MG63 (cell line): Measurements from ENCODE around the gene ARHGEF17. TPM values are rescaled to one million over a fixed set of nuclear protein-coding genes. Genes with fewer than 3 reads are reported as not detected.
"Not testable (repeated sequence)": the region's sequence is repeated elsewhere in the genome, so short reads cannot be mapped to it uniquely, and the experiment has no call there.

Experiments used
- DNase-seq: peaks from one replicate; pipeline ENCODE4 v3.0.0-alpha.2; 2020
- H3K27me3 ChIP-seq: fragments of 250-450 bp; sonication (Bioruptor Pico); 2 replicates; pipeline ENCODE4 v1.5.1; 2020; ENCODE audit warnings: mild to moderate bottlenecking, moderate library complexity
- H3K36me3 ChIP-seq: fragments of 250-450 bp; sonication (Bioruptor Pico); 2 replicates; pipeline ENCODE4 v1.5.1; 2020; ENCODE audit warnings: mild to moderate bottlenecking, moderate library complexity
- H3K4me3 ChIP-seq: fragments of 250-450 bp; sonication (Bioruptor Pico); 2 replicates; pipeline ENCODE4 v1.5.1; 2020; ENCODE audit warnings: mild to moderate bottlenecking, moderate library complexity
- H3K9me3 ChIP-seq: fragments of 250-450 bp; sonication (Bioruptor Pico); 2 replicates; pipeline ENCODE4 v1.5.1; 2020; ENCODE audit warnings: mild to moderate bottlenecking, moderate library complexity
- total RNA-seq: library from RNA; depleted of rRNA; stranded (reverse); fragments of >200 nt; shearing (Covaris generic); gene quantifications from 2 replicates; pipeline ENCODE4 v1.2.3, GENCODE V29; 2014; ENCODE audit warnings: low replicate concordance

ARHGEF17 gene
- total RNA-seq, 1 experiment from 2014 or later = 10.9 TPM

DNA sequence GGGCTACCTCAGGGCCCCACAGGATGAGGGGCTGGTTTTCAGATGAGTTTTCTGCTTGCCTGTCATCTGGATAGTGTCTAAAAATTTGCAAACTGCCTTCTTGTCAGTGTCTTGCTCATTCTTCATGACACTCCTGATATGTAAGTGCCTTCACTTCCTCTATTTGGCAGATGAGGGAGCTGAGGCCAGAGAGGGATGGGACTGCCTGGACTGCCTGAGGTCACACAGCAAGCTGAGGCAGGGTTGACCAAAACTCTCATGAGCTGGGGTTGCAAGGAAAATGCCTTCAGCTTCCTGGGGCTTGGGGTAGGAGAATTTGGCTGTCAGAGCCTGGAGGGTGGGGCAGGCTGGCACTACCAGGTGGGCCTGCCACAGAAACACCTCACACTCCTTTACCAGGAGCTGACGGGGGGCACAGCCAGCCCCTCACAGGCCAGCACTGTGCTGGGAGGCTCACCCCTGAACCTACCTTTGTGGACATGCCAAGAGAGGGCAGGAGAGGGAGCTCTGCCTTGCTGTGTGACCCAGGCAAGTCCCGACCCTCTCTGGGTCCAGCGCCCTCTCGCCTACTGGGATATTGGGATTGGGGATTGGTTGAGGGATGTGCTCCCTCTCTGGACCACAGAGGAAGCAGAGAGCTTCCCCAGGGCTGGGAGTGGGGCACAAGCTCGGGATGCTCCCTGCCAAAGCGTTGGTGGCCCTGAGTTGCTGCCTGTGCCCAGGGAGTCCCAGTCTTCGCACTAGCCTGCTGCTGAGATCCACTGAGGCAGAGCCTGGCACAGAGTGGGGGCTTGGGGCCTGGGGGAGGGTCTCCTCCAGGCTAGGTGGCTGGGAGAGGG is 37.8 kb upstream of the ARHGEF17 start:
- H3K36me3 ChIP-seq = no peaks in the 10 kb centered on the region
- no peak for DNase-seq
- no peaks in the 10 kb centered on the region for H3K27me3 ChIP-seq
- H3K4me3 ChIP-seq = no peak overlapping the region
- no peaks in the 10 kb centered on the region for H3K9me3 ChIP-seq

DNA sequence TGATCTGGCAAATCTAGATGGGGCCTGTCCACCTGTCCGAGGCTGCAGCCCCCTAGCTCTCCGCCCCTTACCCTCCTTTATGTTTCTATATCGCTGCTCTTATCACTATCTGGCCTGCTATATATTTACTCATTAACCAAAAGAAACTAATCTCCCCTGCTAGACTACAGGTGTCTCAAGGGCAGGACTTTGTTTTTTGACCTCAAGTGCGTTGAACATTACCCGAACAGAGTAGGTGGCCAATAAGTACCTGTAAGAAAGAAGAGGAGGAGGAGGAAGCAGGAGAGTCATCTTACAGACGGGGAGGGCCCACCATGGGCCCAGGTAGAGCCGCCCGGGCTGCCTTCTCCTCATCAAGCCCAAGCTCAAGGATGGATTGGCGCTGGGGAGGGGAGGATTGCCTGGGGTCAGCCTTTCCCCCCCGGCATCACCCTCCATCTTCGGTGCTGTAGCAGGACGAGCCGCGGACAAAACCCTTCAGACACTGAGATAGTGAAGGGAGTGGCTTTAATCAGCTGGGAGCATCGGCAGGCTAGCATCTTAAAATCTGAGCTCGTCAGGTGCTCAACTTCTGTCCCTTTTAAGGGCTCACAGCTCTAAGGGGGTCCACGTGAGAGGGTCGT is 37.1 kb upstream of the ARHGEF17 start:
- Histone ChIP-seq H3K4me3 (no peak overlapping the region), H3K27me3 (no peaks in the 10 kb centered on the region), H3K9me3 (no peaks in the 10 kb centered on the region), H3K36me3 (no peaks in the 10 kb centered on the region)
- no peak for DNase-seq

DNA sequence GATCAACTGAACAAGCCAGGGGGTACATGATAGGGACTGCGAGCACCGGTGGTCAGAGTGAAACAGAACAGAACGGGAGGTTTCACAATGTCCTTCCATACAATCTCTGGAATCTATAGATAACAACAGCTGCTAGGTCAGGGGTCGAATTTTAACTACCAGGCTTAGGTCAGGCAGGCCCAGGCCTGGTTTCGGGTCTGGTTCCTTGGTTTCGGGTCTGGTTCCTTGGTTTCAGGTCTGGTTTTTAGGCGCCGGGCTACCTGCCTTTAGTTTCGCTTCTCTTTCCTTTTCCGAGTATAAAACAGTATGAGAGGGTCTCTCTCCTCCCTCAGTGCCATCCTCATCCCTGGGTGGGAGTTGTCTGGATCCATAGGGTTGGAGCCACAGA is 36.6 kb upstream of the ARHGEF17 start:
- not testable (repeated sequence) for H3K9me3 ChIP-seq, H3K4me3 ChIP-seq, H3K27me3 ChIP-seq, H3K36me3 ChIP-seq, DNase-seq

DNA sequence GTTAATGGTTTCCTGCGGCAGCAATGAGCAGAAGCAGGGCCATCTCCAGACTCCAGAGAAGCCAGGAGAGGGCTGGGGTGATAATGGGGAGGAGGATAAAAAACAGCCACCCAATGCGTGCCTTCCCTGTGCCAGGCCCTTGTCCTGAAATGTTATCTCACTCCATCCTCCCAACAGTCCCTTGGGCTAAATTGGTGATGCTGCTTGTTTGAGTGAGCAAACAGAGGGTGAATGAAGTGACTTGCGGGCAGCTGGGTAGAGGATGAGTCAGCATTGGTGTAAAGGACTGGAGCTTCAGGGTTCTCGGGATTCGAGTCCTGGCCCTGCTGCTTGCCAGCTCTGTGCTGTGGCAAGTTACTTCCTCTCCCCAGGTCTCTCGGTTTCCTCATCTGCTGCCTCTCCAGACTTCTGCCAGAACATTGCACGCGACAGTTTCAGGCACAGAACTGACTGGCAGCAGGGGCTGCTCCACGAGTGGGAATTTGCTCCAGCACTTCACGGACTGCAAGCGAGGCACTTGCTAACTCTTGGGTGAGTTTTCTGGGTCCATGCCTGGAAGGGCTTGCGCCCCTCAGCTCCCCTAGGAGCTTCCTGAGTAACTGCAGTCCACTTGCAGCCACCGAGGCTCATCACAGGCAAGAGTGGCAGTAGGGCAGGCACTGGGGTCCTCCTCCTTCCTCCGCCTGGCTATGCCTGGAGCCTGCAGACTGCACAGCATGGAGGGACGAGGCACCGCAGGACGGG is 36.0 kb upstream of the ARHGEF17 start, which contains the start of gene P2RY6:
P2RY6 (plus strand) TSS at position 403 of the 744 bp plus-strand sequence. CDS start 24,181 bp downstream, outside the sequence.
- no peak within 1 kb of the TSS for H3K4me3 ChIP-seq

DNA sequence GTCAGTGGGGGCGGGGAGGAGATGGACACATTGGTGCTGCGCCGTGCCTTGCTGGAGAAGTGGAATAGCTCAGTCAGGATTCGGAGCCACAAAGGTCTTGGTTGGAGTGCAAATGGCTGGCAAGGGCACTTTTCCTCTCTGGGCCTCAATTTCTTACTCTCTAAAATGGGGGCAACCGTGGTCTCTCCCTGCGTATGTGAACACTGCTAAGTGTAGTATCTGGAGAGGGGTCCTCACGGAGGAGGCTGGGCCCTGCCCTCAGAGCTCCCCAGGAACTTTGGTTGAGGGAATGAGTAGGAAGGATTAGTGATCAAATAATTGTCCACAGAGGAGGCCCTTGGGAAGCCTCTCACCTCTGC is 35.4 kb upstream of the ARHGEF17 start:
- Histone ChIP-seq H3K4me3 (no peak overlapping the region), H3K36me3 (no peaks in the 10 kb centered on the region), H3K27me3 (no peaks in the 10 kb centered on the region), H3K9me3 (no peaks in the 10 kb centered on the region)
- DNase-seq = no peak

More for the DNA sequence above, 36.0 kb upstream of the ARHGEF17 start, which contains the start of gene P2RY6:
- peak; percentile 62 for DNase-seq
- no peaks in the 10 kb centered on the region for H3K27me3 ChIP-seq
- H3K36me3 ChIP-seq = no peaks in the 10 kb centered on the region
- H3K9me3 ChIP-seq = no peaks in the 10 kb centered on the region

DNA sequence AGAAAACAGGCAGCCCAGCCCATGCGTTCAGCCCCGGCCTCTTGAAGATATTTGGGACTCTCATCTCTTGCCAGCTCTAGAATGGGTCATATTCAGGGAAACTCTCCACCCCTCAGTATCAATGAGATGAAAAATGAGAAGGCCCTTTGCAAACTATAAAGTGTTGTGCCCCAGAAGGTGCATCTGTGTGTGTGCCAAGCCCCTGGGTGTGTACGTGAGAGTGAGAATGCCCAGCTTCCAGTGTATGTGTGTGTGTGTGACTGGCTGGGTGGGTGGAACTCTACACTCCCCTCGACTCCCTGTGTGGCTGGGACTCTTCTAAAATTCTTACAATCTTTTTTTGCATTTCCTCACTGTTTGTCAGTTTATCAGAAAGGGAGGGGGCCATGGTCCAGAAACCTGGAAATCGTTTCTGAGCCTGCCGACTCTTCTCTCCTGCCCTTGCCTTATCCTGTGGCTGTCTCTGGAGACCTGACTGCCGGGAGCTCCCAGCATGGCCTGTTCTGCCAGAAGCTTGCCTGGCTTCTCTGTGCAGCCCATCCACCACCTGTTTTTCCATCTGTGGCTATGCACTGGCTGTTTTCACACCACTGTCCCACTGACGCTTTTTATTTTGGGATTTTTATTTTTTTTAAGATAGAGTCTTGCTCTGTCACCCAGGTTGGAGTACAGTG is 34.7 kb upstream of the ARHGEF17 start:
- Histone ChIP-seq H3K36me3 (no peaks in the 10 kb centered on the region), H3K9me3 (no peaks in the 10 kb centered on the region), H3K4me3 (no peak overlapping the region), H3K27me3 (no peaks in the 10 kb centered on the region)
- no peak for DNase-seq

DNA sequence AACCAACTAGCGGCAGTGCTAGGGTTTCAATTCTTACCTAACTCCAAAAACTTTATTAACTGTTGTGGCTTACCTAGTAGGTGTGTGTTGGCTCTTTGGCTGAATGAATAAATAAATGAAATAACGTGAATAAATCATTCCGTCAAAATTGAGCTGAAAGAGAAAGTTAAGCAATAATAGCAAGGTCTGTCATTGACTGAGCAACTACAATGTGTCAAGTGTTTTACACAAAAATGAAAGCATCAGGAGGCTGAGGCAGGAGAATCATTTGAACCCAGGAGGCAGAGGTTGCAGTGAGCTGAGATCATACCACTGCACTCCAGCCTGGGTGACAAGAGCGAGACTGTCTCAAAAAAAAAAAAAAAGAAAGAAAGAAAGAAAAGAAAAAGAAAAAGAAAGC is 33.9 kb upstream of the ARHGEF17 start:
- H3K9me3 ChIP-seq, H3K36me3 ChIP-seq, DNase-seq, H3K27me3 ChIP-seq, H3K4me3 ChIP-seq: not testable (repeated sequence)

DNA sequence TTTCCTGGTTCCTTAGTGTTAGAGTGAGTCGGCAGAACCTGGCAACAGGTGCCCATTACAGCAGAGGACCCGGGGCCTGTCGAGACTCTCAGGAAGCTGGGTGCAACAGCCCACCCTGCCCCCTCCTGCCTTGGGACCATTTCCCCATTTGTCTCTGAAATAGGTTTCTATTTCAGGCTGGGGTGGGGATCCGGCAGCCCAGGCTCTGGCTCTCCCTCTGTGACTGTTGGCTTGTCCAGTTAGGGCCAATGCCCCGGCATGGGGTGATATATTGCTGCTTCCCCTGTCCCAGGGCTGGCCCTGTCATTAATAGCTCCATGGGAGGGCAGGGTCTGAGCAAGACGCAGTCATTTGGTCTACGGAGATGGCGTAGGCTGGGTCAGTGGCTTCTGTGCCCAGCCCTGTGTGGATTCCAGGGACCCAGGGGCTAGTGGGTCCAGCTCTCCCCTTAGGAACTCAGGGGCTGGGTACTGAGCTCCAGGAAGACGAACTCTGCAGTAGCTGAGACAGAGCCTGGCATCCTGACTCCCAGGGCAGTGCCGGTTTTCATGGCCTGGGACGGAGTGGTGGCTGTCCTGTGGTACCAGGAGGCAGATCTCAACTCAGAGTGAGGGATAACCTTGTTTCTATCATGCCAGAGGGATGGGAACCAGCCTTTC is 33.2 kb upstream of the ARHGEF17 start:
- H3K36me3 ChIP-seq = no peaks in the 10 kb centered on the region

DNA sequence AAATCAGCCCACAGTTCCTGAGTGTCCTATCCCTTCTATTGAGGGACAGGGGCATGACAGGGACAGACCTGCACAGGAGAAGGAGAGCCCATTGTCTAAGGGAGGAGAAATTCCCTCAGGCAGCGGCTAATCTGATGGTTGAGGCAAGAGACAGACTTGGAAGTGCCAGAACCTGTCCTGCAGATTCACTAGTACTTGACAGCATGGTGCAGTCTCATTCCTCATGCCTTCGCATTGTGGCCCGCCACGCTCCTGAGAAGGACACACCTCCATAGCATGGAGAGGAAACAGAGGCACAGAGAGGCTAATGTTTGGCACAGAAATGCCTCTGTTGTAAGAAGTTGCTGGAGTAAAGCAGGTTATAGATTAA is 32.7 kb upstream of the ARHGEF17 start:
- H3K9me3 ChIP-seq = no peaks in the 10 kb centered on the region
- H3K4me3 ChIP-seq = no peak overlapping the region
- H3K36me3 ChIP-seq = no peaks in the 10 kb centered on the region
- no peaks in the 10 kb centered on the region for H3K27me3 ChIP-seq
- no peak for DNase-seq

More for the DNA sequence above, 33.2 kb upstream of the ARHGEF17 start:
- Histone ChIP-seq H3K9me3 (no peaks in the 10 kb centered on the region), H3K27me3 (no peaks in the 10 kb centered on the region), H3K4me3 (no peak overlapping the region)
- DNase-seq = no peak

DNA sequence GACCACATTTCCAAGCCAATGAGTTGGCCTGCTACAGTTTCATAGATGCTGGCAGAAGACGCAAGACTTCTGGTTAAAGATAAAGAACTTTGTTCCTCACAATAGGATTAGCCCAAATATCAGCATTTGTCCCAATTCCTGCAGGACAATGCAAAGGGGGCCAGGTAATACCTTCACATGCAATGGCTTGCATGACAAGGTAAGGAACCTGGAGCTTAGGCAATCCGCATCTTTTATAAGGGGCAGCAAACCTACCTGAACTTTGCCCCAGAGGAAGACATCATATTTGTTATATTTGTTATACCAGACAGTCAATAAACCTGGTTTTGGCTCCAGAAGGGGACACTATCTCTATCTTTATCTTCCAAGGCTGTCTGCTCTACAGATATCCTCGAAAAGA is 30.6 kb upstream of the ARHGEF17 start:
- DNase-seq = no peak
- no peaks in the 10 kb centered on the region for H3K36me3 ChIP-seq
- H3K27me3 ChIP-seq = no peaks in the 10 kb centered on the region
- H3K4me3 ChIP-seq = no peak overlapping the region
- no peaks in the 10 kb centered on the region for H3K9me3 ChIP-seq

DNA sequence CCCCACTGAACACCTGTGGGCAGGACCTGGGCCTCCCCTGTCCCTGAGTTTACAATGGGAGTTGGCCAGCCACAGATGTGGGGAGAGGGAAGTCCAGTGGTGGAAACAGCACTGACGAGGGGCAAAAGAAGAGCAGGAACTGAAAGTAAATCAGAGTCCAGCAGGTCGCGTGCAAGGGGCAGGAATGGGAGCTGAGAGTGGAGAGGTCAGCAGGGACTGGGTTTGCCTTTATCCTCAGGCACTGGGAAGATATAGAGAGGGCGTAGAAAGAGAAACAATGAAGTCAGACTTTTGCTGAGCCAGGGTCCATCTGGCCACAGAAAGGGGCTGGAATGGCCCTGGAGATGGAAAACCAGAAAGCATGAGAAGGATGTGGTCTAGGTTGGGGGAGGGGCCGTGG is 27.4 kb upstream of the ARHGEF17 start:
- H3K9me3 ChIP-seq = no peaks in the 10 kb centered on the region
- H3K36me3 ChIP-seq = no peaks in the 10 kb centered on the region
- H3K27me3 ChIP-seq = no peaks in the 10 kb centered on the region
- no peak overlapping the region for H3K4me3 ChIP-seq
- no peak for DNase-seq

DNA sequence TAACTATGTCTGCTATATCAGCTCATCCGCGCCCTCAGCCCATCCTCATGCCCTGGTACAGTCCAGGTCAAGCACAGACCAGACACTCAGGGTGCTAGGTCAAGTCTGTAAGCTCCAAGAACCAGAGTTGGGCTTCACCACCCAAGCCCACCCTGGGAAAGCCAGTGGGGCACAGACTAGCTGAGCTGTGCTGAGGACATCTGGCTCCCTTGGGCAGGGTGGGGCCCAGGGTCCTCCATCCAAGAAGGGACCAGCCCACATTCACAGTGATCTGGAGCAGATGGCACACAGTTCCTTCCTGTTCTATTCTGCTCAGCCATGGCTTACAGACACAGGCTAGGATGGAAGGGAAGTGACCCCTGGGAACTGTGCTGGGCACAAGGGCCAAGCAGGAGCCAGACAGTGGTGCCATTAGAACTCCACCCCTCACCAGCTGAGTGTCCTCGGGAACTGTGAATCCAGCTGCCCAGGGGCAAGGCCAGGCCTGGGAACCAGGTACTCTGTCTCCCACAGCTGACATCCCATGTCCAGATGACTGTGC is 26.8 kb upstream of the ARHGEF17 start:
- H3K36me3 ChIP-seq = no peaks in the 10 kb centered on the region
- H3K27me3 ChIP-seq = no peaks in the 10 kb centered on the region
- no peaks in the 10 kb centered on the region for H3K9me3 ChIP-seq
- no peak for DNase-seq
- H3K4me3 ChIP-seq = no peak overlapping the region

DNA sequence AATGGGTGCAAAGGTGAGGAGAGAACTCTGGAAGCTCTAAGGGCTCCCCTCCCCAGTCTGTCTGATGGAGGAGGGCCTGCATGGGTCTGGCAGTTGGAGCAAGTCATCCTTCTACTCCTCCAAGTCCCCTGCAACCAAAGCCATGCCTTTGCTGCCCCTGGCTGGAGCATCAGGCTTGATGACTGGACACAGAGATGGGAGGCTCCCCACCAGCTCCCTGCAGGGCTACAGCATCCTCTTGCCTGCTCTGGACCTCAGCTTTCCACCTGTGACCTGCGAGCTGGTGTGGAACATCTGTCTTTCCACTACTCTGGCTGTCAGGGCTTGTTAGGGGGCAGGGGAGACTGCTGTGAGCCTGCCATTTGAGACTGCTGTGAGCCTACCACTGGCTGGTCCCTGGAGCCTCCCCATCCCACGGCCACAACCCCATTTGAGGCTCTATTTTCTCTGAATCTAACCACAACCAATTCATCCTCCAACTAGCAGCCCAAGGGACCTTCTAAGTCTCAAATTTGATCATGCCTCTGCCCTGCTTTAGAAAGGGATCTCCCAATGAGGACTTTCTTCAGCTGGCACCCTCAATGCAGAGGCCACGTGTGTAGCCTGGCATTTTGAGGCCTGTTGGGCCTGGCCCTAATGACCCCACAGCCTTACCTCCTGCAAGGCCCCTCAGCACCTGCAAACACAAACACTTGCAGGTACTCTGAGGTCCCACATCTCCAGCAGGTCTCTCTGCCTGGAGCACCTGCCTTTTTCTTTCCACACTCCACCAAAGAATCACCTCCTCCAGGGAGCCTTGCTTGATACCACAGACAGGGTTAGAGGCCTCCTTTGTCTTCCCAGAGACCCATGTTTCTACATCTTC is 26.0 kb upstream of the ARHGEF17 start:
- no peaks in the 10 kb centered on the region for H3K36me3 ChIP-seq
- no peak for DNase-seq
- H3K9me3 ChIP-seq = no peaks in the 10 kb centered on the region
- H3K27me3 ChIP-seq = no peaks in the 10 kb centered on the region
- no peak overlapping the region for H3K4me3 ChIP-seq

DNA sequence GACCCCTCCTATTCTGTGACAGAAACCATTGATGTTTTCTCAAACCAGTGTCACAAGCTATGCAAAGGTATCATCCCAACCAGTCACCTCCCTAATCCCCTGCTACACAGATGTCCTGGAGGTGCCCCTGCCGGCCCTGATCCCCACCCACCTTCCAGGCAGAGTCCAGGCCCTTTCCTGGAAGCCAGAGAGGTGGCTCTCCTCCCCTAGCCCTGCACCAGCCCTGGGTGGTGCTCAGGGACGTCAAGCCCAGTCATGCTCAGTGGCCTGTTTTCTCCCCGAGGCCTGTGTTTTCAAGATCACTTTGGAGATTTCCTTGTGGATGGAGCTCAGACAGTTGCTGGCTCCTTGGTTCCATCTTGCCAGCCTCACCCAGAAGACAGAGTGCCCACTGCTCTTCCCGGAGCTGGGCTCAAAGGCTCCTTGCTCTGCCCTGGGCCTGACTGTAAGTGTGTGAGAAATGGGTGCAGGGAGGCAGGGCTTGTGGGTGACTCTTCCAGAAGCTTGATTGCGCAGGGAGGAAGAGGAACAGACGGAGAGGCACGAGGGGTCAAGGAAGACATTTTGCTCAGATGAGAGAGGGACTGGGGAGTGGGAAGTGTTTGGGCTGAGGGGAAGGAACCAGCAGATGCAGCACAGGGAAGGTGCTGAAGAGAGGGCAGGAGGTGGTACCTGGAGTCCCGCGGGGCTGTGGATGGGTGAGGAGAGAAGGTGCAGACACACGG is 24.6 kb upstream of the ARHGEF17 start:
- Histone ChIP-seq H3K4me3 (no peak overlapping the region), H3K36me3 (no peaks in the 10 kb centered on the region), H3K9me3 (no peaks in the 10 kb centered on the region), H3K27me3 (no peaks in the 10 kb centered on the region)
- no peak for DNase-seq

DNA sequence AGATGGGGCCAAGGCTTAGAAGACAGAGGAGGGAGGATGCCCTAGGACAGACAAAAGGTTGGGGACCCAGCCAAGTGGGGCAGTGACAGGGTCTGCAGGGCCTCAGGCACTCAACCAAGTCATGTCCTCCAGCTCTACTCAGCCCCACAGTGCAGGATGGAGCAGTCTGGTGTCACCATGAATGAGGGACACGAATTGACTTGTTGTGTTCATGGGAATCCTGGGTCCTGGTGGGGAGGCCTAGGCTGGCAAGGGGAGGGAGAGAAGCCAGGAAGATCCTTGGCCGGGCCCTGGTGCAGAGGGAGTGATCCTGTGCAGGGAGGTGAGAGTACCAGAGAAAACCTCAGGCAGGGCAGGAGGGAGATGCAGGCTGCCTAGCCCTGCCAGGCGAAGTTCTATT is 24.0 kb upstream of the ARHGEF17 start:
- Histone ChIP-seq H3K36me3 (no peaks in the 10 kb centered on the region), H3K27me3 (no peaks in the 10 kb centered on the region), H3K9me3 (no peaks in the 10 kb centered on the region), H3K4me3 (no peak overlapping the region)
- no peak for DNase-seq
